ENCODE measurements around the gene PCBP3. TPM values are rescaled to one million over a fixed set of nuclear protein-coding genes. Genes with fewer than 3 reads are reported as not detected.

Gene PCBP3
- total RNA-seq, 1 experiment from 2014 or later: 10.9 TPM

DNA sequence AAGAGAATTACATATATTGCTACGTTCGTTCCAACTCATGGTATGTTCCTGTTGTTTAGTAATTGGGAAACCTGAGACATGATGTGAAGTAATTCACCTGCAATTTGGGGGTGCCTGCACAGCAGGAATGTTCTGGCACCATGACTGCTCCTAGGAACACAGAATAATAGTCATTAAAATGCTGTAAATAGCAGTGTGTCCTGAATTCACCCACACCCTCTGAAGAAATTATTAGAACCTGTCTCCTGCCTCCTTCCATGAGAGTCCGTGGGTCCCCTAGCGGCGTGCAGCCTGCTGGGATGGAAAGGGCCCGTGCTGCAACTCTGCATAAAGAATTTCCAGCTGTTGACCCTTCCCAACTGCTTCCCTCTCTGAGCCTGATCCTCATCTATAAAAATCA, 143.1 kb downstream of the PCBP3 start:
- H4K20me1 ChIP-seq (ENCODE audit: control insufficient read depth, insufficient read depth, insufficient read length): peaks cover 3% of the 10 kb centered on the region
- no peak overlapping the region for H3K18ac ChIP-seq (ENCODE audit: insufficient read length, low read depth, low read length)
- DNase-seq: no peak
- no peaks in the 10 kb centered on the region for H3K79me2 ChIP-seq (ENCODE audit: insufficient read depth, low read length)
- no peak overlapping the region for H3K56ac ChIP-seq (ENCODE audit: insufficient read length, low read depth, low read length)
- H2AK5ac ChIP-seq (ENCODE audit: insufficient read length, low read length): no peak overlapping the region
- H2BK120ac ChIP-seq (ENCODE audit: low read depth, low read length, poor library complexity, severe bottlenecking): no peak overlapping the region
- H3K27me3 ChIP-seq (ENCODE audit: insufficient read depth, low read length): no peaks in the 10 kb centered on the region
- no peak overlapping the region for H3K23ac ChIP-seq (ENCODE audit: insufficient read length, low read depth, low read length)
- TF ChIP-seq, protein P1, sequence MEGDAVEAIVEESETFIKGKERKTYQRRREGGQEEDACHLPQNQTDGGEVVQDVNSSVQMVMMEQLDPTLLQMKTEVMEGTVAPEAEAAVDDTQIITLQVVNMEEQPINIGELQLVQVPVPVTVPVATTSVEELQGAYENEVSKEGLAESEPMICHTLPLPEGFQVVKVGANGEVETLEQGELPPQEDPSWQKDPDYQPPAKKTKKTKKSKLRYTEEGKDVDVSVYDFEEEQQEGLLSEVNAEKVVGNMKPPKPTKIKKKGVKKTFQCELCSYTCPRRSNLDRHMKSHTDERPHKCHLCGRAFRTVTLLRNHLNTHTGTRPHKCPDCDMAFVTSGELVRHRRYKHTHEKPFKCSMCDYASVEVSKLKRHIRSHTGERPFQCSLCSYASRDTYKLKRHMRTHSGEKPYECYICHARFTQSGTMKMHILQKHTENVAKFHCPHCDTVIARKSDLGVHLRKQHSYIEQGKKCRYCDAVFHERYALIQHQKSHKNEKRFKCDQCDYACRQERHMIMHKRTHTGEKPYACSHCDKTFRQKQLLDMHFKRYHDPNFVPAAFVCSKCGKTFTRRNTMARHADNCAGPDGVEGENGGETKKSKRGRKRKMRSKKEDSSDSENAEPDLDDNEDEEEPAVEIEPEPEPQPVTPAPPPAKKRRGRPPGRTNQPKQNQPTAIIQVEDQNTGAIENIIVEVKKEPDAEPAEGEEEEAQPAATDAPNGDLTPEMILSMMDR (conservative IDR thresholded peaks at IDR 0.05): no peak
- no peak overlapping the region for H2BK20ac ChIP-seq (ENCODE audit: low read depth, low read length, poor library complexity, severe bottlenecking)
- H3K4me1 Mint-ChIP-seq: no peaks in the 10 kb centered on the region
- H4K5ac ChIP-seq (ENCODE audit: insufficient read length, low read depth, low read length): no peak overlapping the region
- H3K27me3 Mint-ChIP-seq (ENCODE audit: low read depth): no peaks in the 10 kb centered on the region; the same call in 1 of the 2 replicates
- no peak overlapping the region for H3K14ac ChIP-seq (ENCODE audit: insufficient read depth, low read length)
- H3K4ac ChIP-seq (ENCODE audit: low read depth, low read length): no peak overlapping the region
- H3K9ac ChIP-seq (ENCODE audit: extremely low read depth, insufficient read length, low read length): no peak overlapping the region
- H3K36me3 Mint-ChIP-seq (ENCODE audit: insufficient read depth in 1 of 3, low read depth in 3 of 3): peaks cover 0 to 4% (median 0%) of the 10 kb centered on the region in 3 experiments; a peak in 2 of 7 replicates
- H3K27ac ChIP-seq (ENCODE audit: insufficient read length, low read depth, low read length): no peak overlapping the region
- no peak overlapping the region for H3K4me3 Mint-ChIP-seq
- H3K9me3 ChIP-seq (ENCODE audit: control insufficient read depth, low read depth, low read length): no peaks in the 10 kb centered on the region
- H2BK5ac ChIP-seq (ENCODE audit: insufficient read length, low read length): no peak overlapping the region
- H2BK12ac ChIP-seq (ENCODE audit: insufficient read length, low read depth, low read length): no peak overlapping the region
- no CpG with 5 or more reads among the region's 6 CpGs for WGBS (ENCODE audit: extremely low coverage, insufficient read length, low lambda C conversion rate)
- H3K23me2 ChIP-seq (ENCODE audit: insufficient read length, low read depth, low read length, poor library complexity, severe bottlenecking): no peaks in the 10 kb centered on the region
- H3K4me1 ChIP-seq (ENCODE audit: insufficient read depth, low read length): no peaks in the 10 kb centered on the region
- no peaks in the 10 kb centered on the region; a peak in 3 of 5 replicates for H3K9me3 Mint-ChIP-seq
- no peak overlapping the region for H2AFZ ChIP-seq (ENCODE audit: low read length)
- H3K79me1 ChIP-seq (ENCODE audit: insufficient read depth, low read depth, low read length, poor library complexity, severe bottlenecking): no peaks in the 10 kb centered on the region
- H3T11ph ChIP-seq (ENCODE audit: low read length): no peak overlapping the region
- H4K91ac ChIP-seq (ENCODE audit: insufficient read length, low read depth, low read length): no peak overlapping the region
- H4K8ac ChIP-seq (replicated peaks; ENCODE audit: insufficient read length, low read depth, low read length): no peak overlapping the region
- H3K27ac Mint-ChIP-seq: no peak overlapping the region
- H2BK15ac ChIP-seq (ENCODE audit: low read depth, low read length): no peak overlapping the region
- no peak overlapping the region for H3K4me2 ChIP-seq (ENCODE audit: insufficient read depth, insufficient read length, low read length)
